WTC11 (cell line): ENCODE results near the gene TTLL11. TPM values are rescaled to one million over a fixed set of nuclear protein-coding genes. Genes with fewer than 3 reads are reported as not detected.

ENCODE experiments used
- ATAC-seq: fragments of 200-7000 bp; cut with Tn5 transposase; 2 replicates; pipeline ENCODE4 v1.10.0; 2021; ENCODE audit warnings: mild to moderate bottlenecking, moderate library complexity
- CTCF ChIA-PET: fragments of 300-600 bp; sonication (Branson Sonifier 250); formaldehyde crosslinking; loops from one replicate; lab custom pipeline; 2021; ENCODE audit warnings: antibody characterized with exemption; lab: Charles Lee
- POLR2A ChIA-PET: fragments of 350-600 bp; sonication (Branson Sonifier 250); formaldehyde crosslinking; loops from one replicate; lab custom pipeline; 2021; ENCODE audit warnings: antibody characterized with exemption; lab: Charles Lee
- DNase-seq: peaks from one replicate; pipeline ENCODE4 v3.0.0; 2021; ENCODE audit warnings: low spot score
- H3K27ac Mint-ChIP-seq: 2 replicates; pipeline ENCODE4 v1.8.0; 2021; ENCODE audit warnings: mixed read lengths
- H3K27me3 Mint-ChIP-seq: 2 replicates; pipeline ENCODE4 v1.8.0; 2021; ENCODE audit warnings: low read depth, mild to moderate bottlenecking, moderate library complexity, mixed read lengths
- H3K36me3 Mint-ChIP-seq: 2 replicates; pipeline ENCODE4 v1.8.0; 2021; ENCODE audit warnings: mixed read lengths
- H3K4me1 Mint-ChIP-seq: 2 replicates; pipeline ENCODE4 v1.8.0; 2022; ENCODE audit warnings: mixed read lengths
- H3K4me3 Mint-ChIP-seq: 2 replicates; pipeline ENCODE4 v1.8.0; 2021; ENCODE audit warnings: mild to moderate bottlenecking, moderate library complexity, mixed read lengths
- H3K9me3 Mint-ChIP-seq: 2 replicates; pipeline ENCODE4 v1.8.0; 2021; ENCODE audit warnings: mixed read lengths
- CREB1 ChIP-seq: sonication (generic); formaldehyde crosslinking; IDR thresholded peaks from 2 replicates; pipeline ENCODE4 v1.8.0; 2023; ENCODE audit warnings: mild to moderate bottlenecking, missing genetic modification reagents
- CREM ChIP-seq: sonication (generic); formaldehyde crosslinking; IDR thresholded peaks from 2 replicates; pipeline ENCODE4 v1.8.1; 2022; ENCODE audit warnings: mild to moderate bottlenecking, missing genetic modification reagents, moderate library complexity
- E2F1 ChIP-seq: sonication (generic); formaldehyde crosslinking; IDR thresholded peaks from 2 replicates; pipeline ENCODE4 v1.8.0; 2022; ENCODE audit warnings: mild to moderate bottlenecking, missing genetic modification reagents
- GTF2I ChIP-seq: fragments of 250-450 bp; sonication (Bioruptor Pico); conservative IDR thresholded peaks from 2 replicates; pipeline ENCODE4 v1.4.0; 2021; ENCODE audit warnings: mild to moderate bottlenecking
- IRF2 ChIP-seq: sonication (generic); formaldehyde crosslinking; IDR thresholded peaks from 2 replicates; pipeline ENCODE4 v1.8.0; 2022; ENCODE audit warnings: low read depth, missing genetic modification reagents, borderline replicate concordance
- MLX ChIP-seq: sonication (generic); formaldehyde crosslinking; IDR thresholded peaks from 2 replicates; pipeline ENCODE4 v1.8.1; 2023; ENCODE audit warnings: mild to moderate bottlenecking, missing genetic modification reagents, moderate library complexity
- NR2C2 ChIP-seq: sonication (generic); formaldehyde crosslinking; IDR thresholded peaks from 2 replicates; pipeline ENCODE4 v1.8.0; 2022; ENCODE audit warnings: mild to moderate bottlenecking, missing genetic modification reagents
- OVOL2 ChIP-seq: fragments of 250-450 bp; sonication (Bioruptor Pico); IDR thresholded peaks from 2 replicates; pipeline ENCODE4 v1.9.0; 2021; ENCODE audit warnings: mild to moderate bottlenecking, borderline replicate concordance
- SP1 ChIP-seq: sonication (generic); formaldehyde crosslinking; conservative IDR thresholded peaks from 2 replicates; pipeline ENCODE4 v1.8.1; 2022; ENCODE audit warnings: missing genetic modification reagents
- TEAD4 ChIP-seq: sonication (generic); formaldehyde crosslinking; IDR thresholded peaks from 2 replicates; pipeline ENCODE4 v1.8.0; 2022; ENCODE audit warnings: mild to moderate bottlenecking, missing genetic modification reagents
- ZBTB21 ChIP-seq: sonication (generic); formaldehyde crosslinking; IDR thresholded peaks from 2 replicates; pipeline ENCODE4 v1.8.1; 2023; ENCODE audit warnings: mild to moderate bottlenecking, missing genetic modification reagents, borderline replicate concordance
- ZBTB43 ChIP-seq: sonication (generic); formaldehyde crosslinking; IDR thresholded peaks from 2 replicates; pipeline ENCODE4 v1.8.1; 2023; ENCODE audit warnings: mild to moderate bottlenecking, missing genetic modification reagents
- ZNF219 ChIP-seq: sonication (generic); formaldehyde crosslinking; IDR thresholded peaks from 2 replicates; pipeline ENCODE4 v1.8.0; 2023; ENCODE audit warnings: missing genetic modification reagents, mild to moderate bottlenecking, borderline replicate concordance
- ZNF263 ChIP-seq: sonication (generic); formaldehyde crosslinking; IDR thresholded peaks from 2 replicates; pipeline ENCODE4 v1.8.1; 2022; ENCODE audit warnings: low read depth, mild to moderate bottlenecking, moderate library complexity, missing genetic modification reagents
- ZNF317 ChIP-seq: sonication (generic); formaldehyde crosslinking; IDR thresholded peaks from 2 replicates; pipeline ENCODE4 v1.8.1; 2023; ENCODE audit warnings: low read depth, mild to moderate bottlenecking, moderate library complexity, missing genetic modification reagents, borderline replicate concordance
- ZNF423 ChIP-seq: fragments of 250-450 bp; sonication (Bioruptor Pico); IDR thresholded peaks from 2 replicates; pipeline ENCODE4 v2.1.2; 2022; ENCODE audit warnings: mild to moderate bottlenecking, moderate library complexity
- ZNF425 ChIP-seq: fragments of 250-450 bp; sonication (Bioruptor Pico); conservative IDR thresholded peaks from 2 replicates; pipeline ENCODE4 v1.9.0; 2021; ENCODE audit warnings: mild to moderate bottlenecking
- ZNF671 ChIP-seq: fragments of 250-450 bp; sonication (Bioruptor Pico); IDR thresholded peaks from 2 replicates; pipeline ENCODE4 v1.8.0; 2021; ENCODE audit warnings: mild to moderate bottlenecking
- total RNA-seq: library from RNA; stranded (reverse); gene quantifications from 3 replicates; pipeline ENCODE4 v1.2.3, GENCODE V29; 2021
- TF ChIP-seq, protein P1 (sequence below): fragments of 200-600 bp; IDR thresholded peaks from 2 replicates; pipeline ENCODE4 v1.8.0; 2022; ENCODE audit warnings: antibody characterized with exemption
- TF ChIP-seq, protein P2 (sequence below): sonication (generic); formaldehyde crosslinking; IDR thresholded peaks from 2 replicates; pipeline ENCODE4 v1.8.0; 2022; ENCODE audit warnings: mild to moderate bottlenecking, missing genetic modification reagents
- TF ChIP-seq, protein P3 (sequence below): fragments of 250-450 bp; sonication (Bioruptor Pico); IDR thresholded peaks from 2 replicates; pipeline ENCODE4 v2.1.2; 2022; ENCODE audit warnings: mild to moderate bottlenecking, moderate library complexity

The TTLL11 gene
- total RNA-seq, 1 experiment from 2014 or later: 1.1 TPM

DNA sequence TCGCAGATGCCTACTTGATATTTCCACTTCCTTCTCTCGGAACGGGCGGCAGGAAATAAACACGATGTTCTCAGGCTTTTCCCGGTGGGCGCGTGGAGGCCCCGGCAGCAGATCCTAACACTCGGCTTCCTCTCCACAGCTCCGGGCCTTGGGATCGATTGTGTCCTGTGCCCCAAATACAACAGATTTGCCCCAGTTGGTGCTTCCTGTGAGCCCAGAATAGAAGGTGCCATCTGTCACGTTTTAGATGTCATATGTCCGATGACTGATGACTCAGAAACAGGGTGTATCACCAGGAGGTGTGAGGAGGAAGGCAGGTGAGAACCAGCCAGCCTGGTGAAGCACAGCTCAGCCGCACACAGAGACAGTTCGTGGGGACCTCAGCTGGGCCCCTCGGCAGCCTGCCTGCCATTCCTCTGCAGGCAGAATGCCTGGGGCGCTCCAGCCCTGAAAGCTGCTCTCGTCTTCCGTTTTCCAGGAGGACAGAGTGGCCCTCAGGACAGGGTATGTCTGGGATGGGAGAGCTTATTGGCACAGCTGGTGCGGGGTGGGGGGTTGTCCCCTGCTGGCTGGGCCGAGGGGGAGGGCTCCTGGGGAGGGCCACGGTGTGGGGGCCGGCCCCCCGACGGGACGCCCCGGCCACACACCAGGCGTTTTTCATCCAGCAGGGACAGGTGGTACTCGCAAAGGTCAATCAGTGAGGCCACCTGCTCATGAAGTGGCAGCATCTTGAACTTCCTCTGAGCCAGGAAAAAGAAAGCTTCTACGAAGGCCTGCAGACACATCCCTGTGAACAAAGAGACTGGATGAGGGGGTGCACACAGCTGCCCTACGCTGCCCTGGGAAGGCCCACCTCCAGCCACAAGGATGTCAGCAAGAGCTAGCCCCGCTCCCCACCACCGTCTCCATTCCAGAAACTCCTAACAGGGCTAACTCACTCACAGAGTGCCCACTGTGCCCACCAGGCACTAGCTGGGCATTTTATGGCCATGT is 270.7 kb downstream of the TTLL11 start:
- Mint-ChIP-seq H3K4me3 (no peak overlapping the region), H3K27ac (peak overlapping the region; percentile 33; the same call in 1 of the 2 replicates), H3K27me3 (no peaks in the 10 kb centered on the region), H3K36me3 (no peaks in the 10 kb centered on the region), H3K4me1 (peaks cover 47% of the 10 kb centered on the region), H3K9me3 (no peaks in the 10 kb centered on the region)
- ChIA-PET CTCF (interaction anchor here (0.9 to 1.2 kb wide), 6 partner anchors 9 to 272 kb away, joined by 3 to 7 read pairs (median 4); no protein-coding TSS in a partner anchor), POLR2A (no interaction called here)
- DNase-seq (no peak), ATAC-seq (no peak)
- TF ChIP-seq ZNF671 (CRISPR knock-in tag) (no peak), ZNF425 (no peak), TEAD4 (CRISPR knock-in tag) (no peak), ZBTB21 (CRISPR knock-in tag) (no peak), CREB1 (CRISPR knock-in tag) (no peak), NR2C2 (CRISPR knock-in tag) (no peak), ZNF423 (no peak), ZNF219 (CRISPR knock-in tag) (no peak), CREM (CRISPR knock-in tag) (no peak), GTF2I (CRISPR knock-in tag) (no peak), ZNF317 (CRISPR knock-in tag) (no peak), OVOL2 (CRISPR knock-in tag) (no peak)
- TF ChIP-seq, protein P1, sequence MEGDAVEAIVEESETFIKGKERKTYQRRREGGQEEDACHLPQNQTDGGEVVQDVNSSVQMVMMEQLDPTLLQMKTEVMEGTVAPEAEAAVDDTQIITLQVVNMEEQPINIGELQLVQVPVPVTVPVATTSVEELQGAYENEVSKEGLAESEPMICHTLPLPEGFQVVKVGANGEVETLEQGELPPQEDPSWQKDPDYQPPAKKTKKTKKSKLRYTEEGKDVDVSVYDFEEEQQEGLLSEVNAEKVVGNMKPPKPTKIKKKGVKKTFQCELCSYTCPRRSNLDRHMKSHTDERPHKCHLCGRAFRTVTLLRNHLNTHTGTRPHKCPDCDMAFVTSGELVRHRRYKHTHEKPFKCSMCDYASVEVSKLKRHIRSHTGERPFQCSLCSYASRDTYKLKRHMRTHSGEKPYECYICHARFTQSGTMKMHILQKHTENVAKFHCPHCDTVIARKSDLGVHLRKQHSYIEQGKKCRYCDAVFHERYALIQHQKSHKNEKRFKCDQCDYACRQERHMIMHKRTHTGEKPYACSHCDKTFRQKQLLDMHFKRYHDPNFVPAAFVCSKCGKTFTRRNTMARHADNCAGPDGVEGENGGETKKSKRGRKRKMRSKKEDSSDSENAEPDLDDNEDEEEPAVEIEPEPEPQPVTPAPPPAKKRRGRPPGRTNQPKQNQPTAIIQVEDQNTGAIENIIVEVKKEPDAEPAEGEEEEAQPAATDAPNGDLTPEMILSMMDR: no peak

DNA sequence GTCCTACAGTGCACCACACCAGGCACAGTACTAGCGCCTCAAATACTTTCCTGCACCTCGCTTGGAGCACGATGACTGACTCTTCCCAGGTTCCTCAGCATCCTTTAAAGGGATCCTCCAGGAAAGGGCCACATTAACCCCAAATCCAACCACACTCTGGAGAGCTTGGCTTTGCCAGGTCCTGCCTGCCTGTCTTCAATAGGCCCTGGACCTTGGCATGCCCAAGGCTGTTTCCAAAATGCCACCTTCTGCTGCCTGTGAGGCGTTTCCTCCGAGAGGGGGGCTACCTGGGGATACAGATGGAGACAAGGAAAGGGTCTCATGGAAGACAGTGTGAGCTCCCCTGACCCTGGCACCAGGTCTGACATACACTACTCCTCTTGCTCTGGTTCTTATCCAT is 271.8 kb downstream of the TTLL11 start:
- Mint-ChIP-seq H3K4me3 (no peak overlapping the region), H3K9me3 (no peaks in the 10 kb centered on the region), H3K4me1 (peaks cover 57% of the 10 kb centered on the region), H3K36me3 (no peaks in the 10 kb centered on the region), H3K27me3 (no peaks in the 10 kb centered on the region), H3K27ac (no peak overlapping the region)
- ChIA-PET CTCF (interaction anchor here (1.0 to 1.2 kb wide), 3 partner anchors 40 to 137 kb away, joined by 3 to 4 read pairs (median 3); no protein-coding TSS in a partner anchor), POLR2A (no interaction called here)
- ATAC-seq (no peak), DNase-seq (no peak)
- TF ChIP-seq, protein P1: no peak
- TF ChIP-seq E2F1 (CRISPR knock-in tag): no peak
- TF ChIP-seq MLX: no peak
- TF ChIP-seq SP1 (CRISPR knock-in tag): no peak
- TF ChIP-seq, protein P2, sequence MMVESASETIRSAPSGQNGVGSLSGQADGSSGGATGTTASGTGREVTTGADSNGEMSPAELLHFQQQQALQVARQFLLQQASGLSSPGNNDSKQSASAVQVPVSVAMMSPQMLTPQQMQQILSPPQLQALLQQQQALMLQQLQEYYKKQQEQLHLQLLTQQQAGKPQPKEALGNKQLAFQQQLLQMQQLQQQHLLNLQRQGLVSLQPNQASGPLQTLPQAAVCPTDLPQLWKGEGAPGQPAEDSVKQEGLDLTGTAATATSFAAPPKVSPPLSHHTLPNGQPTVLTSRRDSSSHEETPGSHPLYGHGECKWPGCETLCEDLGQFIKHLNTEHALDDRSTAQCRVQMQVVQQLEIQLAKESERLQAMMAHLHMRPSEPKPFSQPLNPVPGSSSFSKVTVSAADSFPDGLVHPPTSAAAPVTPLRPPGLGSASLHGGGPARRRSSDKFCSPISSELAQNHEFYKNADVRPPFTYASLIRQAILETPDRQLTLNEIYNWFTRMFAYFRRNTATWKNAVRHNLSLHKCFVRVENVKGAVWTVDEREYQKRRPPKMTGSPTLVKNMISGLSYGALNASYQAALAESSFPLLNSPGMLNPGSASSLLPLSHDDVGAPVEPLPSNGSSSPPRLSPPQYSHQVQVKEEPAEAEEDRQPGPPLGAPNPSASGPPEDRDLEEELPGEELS: no peak
- TF ChIP-seq, protein P3, sequence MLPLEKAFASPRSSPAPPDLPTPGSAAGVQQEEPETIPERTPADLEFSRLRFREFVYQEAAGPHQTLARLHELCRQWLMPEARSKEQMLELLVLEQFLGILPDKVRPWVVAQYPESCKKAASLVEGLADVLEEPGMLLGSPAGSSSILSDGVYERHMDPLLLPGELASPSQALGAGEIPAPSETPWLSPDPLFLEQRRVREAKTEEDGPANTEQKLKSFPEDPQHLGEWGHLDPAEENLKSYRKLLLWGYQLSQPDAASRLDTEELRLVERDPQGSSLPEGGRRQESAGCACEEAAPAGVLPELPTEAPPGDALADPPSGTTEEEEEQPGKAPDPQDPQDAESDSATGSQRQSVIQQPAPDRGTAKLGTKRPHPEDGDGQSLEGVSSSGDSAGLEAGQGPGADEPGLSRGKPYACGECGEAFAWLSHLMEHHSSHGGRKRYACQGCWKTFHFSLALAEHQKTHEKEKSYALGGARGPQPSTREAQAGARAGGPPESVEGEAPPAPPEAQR: no peak
- no peak for TF ChIP-seq ZNF263 (CRISPR knock-in tag)
- TF ChIP-seq IRF2 (CRISPR knock-in tag): no peak
- no peak for TF ChIP-seq ZBTB43 (CRISPR knock-in tag)
